Sigmoid colon (tissue), 7 donors: Measurements from ENCODE around the gene CBFA2T2. TPM values are rescaled to one million over a fixed set of nuclear protein-coding genes. Genes with fewer than 3 reads are reported as not detected.

Source experiments
- DNase-seq: peaks from one replicate; pipeline ENCODE4 v3.0.0-alpha.2; 2019
- H3K27ac ChIP-seq, 4 donors: fragments of 200-600 bp; sonication (generic); one replicate each; pipeline ENCODE4 v1.5.1; 2016 to 2019; ENCODE audit warnings: mild to moderate bottlenecking in 1 of 4
- H3K27me3 ChIP-seq, 3 donors: fragments of 200-600 bp; sonication (generic); one replicate each; pipeline ENCODE4 v1.5.1; 2019; ENCODE audit warnings: mild to moderate bottlenecking in 1 of 3
- H3K36me3 ChIP-seq, 4 donors: fragments of 200-600 bp; sonication (generic); one replicate each; pipeline ENCODE4 v1.5.1; 2016 to 2019
- H3K4me1 ChIP-seq, 4 donors: fragments of 200-600 bp; sonication (generic); one replicate each; pipeline ENCODE4 v1.5.1; 2017 to 2019
- H3K4me3 ChIP-seq, 4 donors: fragments of 200-600 bp; sonication (generic); one replicate each; pipeline ENCODE4 v1.5.1; 2017 to 2019; ENCODE audit warnings: mild to moderate bottlenecking in 2 of 4, moderate library complexity in 1 of 4
- H3K9me3 ChIP-seq, 4 donors: fragments of 200-600 bp in 3 of 4; sonication (generic) in 3 of 4; one replicate each; pipeline versions ENCODE4 v1.5.1 to v1.6.1; 2013 to 2019
- EP300 ChIP-seq, 4 donors: sonication (generic); formaldehyde crosslinking; IDR thresholded peaks; one replicate each; pipeline ENCODE4 v1.6.1; 2017; ENCODE audit warnings: antibody characterized with exemption in 4 of 4
- POLR2A ChIP-seq, 2 donors: fragments of 450-650 bp; IDR thresholded peaks; one replicate each; pipeline ENCODE4 v1.6.1; 2016; ENCODE audit warnings: antibody characterized with exemption in 2 of 2, mild to moderate bottlenecking in 2 of 2, moderate library complexity in 2 of 2
- POLR2AphosphoS5 ChIP-seq, 4 donors: sonication (generic); formaldehyde crosslinking; IDR thresholded peaks; one replicate each; pipeline ENCODE4 v1.6.1; 2017; ENCODE audit warnings: antibody characterized with exemption in 4 of 4
- WGBS, 2 donors: extraction: QIAGEN DNeasy Blood & Tissue Kit; methylation state at CpG; one replicate each; pipeline ENCODE4 v1.1.7; 2013; 5-methylcytosine and 5-hydroxymethylcytosine counted together
- intact Hi-C: fragments of 100-400 bp; cut with DNase I; formaldehyde crosslinking; loops from one replicate; pipeline ENCODE4 v1.15.1; 2023
- polyA plus RNA-seq, 3 donors: library from polyadenylated mRNA; stranded (reverse); fragments of 200-250 nt; gene quantifications; one replicate each; pipeline ENCODE4 v1.2.3, GENCODE V29; 2013
- total RNA-seq, 4 donors: library from RNA; depleted of rRNA; stranded (reverse); fragments of >200 nt; gene quantifications; one replicate each; pipeline ENCODE4 v1.1.0, GENCODE V29; 2016
- TF ChIP-seq, protein P1 (sequence below), 4 experiments: fragments of 450-650 bp in 3 of 4; fragments of 200-600 bp in 1 of 4; IDR thresholded peaks; one replicate each; pipeline ENCODE4 v1.5.1; 2016 to 2019; ENCODE audit warnings: antibody characterized with exemption in 4 of 4, mild to moderate bottlenecking in 3 of 4, moderate library complexity in 2 of 4
- donor health status: healthy with polysubstance abuse.
- donor health status: Bipolar disorder and iron deficiency.
- donor health status: healthy.

The CBFA2T2 gene
- total and polyA plus RNA-seq, 7 donors: 5.4 to 26.0 (median 17.1) TPM

DNA sequence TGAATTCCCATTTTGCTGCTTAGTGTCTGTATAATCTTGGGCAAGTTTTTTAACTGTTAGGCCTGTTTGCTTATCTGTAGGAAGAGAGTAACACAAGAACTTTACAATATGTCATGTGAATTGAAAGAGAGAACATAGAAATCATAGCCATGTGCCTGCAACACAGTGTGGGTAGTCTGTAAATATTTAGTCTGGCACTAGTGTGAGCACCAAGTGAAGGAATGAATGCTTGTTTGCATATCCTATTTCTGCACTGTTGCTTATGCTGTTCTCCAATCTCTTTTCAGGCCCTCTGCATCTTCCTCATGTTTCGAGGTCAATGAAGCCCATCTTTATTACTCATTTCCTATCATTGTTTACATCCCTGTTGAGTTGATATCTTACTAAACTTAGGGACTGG lies 49.2 kb downstream of the CBFA2T2 start:
- intact Hi-C loops: no loop called here
- TF ChIP-seq POLR2AphosphoS5 (IDR thresholded peaks at IDR 0.05) (no peak), POLR2A (IDR thresholded peaks at IDR 0.05) (no peak), EP300 (IDR thresholded peaks at IDR 0.05) (no peak)
- TF ChIP-seq, protein P1, sequence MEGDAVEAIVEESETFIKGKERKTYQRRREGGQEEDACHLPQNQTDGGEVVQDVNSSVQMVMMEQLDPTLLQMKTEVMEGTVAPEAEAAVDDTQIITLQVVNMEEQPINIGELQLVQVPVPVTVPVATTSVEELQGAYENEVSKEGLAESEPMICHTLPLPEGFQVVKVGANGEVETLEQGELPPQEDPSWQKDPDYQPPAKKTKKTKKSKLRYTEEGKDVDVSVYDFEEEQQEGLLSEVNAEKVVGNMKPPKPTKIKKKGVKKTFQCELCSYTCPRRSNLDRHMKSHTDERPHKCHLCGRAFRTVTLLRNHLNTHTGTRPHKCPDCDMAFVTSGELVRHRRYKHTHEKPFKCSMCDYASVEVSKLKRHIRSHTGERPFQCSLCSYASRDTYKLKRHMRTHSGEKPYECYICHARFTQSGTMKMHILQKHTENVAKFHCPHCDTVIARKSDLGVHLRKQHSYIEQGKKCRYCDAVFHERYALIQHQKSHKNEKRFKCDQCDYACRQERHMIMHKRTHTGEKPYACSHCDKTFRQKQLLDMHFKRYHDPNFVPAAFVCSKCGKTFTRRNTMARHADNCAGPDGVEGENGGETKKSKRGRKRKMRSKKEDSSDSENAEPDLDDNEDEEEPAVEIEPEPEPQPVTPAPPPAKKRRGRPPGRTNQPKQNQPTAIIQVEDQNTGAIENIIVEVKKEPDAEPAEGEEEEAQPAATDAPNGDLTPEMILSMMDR (IDR thresholded peaks at IDR 0.05): no peak
- no peak overlapping the region for H3K4me3 ChIP-seq

DNA sequence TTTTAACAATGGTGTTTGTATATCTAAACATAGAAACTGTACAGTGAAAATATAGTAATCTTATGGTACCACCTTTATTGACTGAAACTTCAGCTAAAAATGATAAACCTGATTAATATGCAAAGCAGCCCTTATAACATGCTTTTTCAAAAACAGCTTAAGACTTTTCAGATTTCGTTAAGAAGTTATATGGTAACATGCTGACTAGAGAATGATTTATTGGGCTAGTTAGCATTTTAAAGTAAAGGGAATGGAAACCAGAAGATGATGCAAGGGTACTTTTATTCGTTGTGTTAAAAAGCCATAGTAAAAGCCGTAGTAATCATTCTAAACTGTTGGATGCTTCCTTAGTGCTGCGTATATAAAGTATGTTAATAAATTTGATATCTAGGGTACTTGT lies 50.5 kb downstream of the CBFA2T2 start:
- Histone ChIP-seq H3K4me3 (no peak overlapping the region), H3K9me3 (no peaks in the 10 kb centered on the region), H3K4me1 (peaks cover 0 to 41% (median 14%) of the 10 kb centered on the region in 4 donors), H3K27ac (peak overlapping the region in 1 of 4 donors; percentile 12), H3K36me3 (no peaks in the 10 kb centered on the region), H3K27me3 (no peaks in the 10 kb centered on the region)
- DNase-seq: no peak
- TF ChIP-seq, protein P1 (IDR thresholded peaks at IDR 0.05): no peak
- TF ChIP-seq EP300 (IDR thresholded peaks at IDR 0.05) (no peak), POLR2AphosphoS5 (IDR thresholded peaks at IDR 0.05) (no peak), POLR2A (IDR thresholded peaks at IDR 0.05) (no peak)
- intact Hi-C loops: no loop called here
- 88 to 92% methylated on average over 4 of the region's 4 CpGs for WGBS, 2 donors

More for the DNA sequence above, 49.2 kb downstream of the CBFA2T2 start:
- 17 to 64% methylated on average over 1 of the region's 1 CpG for WGBS, 2 donors
- no peak for DNase-seq
- H3K36me3 ChIP-seq: no peaks in the 10 kb centered on the region
- no peaks in the 10 kb centered on the region for H3K9me3 ChIP-seq
- H3K27me3 ChIP-seq: no peaks in the 10 kb centered on the region
- H3K27ac ChIP-seq: peak overlapping the region in 2 of 4 donors; percentile 0 to 78
- peaks cover 0 to 45% (median 14%) of the 10 kb centered on the region in 4 donors for H3K4me1 ChIP-seq

DNA sequence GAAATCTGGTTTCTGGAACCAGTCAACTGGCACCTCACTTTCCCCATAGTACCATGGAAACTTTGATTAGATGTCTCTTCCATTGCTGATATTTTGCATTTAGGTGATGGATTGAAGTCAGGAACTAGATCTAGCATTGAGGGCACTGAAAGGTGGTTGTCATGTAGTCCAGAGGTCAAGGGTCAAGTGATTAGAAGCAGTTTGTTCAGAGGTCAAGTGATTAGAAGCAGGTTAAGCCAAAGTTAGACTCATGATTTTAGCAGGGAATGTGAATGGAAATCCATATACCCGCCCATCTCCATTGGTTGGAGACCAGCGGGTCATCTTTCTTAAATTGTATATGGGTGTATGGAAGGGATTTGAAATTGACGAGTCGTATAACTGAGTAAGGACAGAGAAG lies 51.2 kb downstream of the CBFA2T2 start:
- intact Hi-C loops: no loop called here
- DNase-seq: no peak
- 96 to 98% methylated on average over 4 of the region's 4 CpGs for WGBS, 2 donors
- Histone ChIP-seq H3K9me3 (no peaks in the 10 kb centered on the region), H3K36me3 (no peaks in the 10 kb centered on the region), H3K27me3 (no peaks in the 10 kb centered on the region), H3K27ac (peak overlapping the region in 1 of 4 donors; percentile 12), H3K4me1 (peaks cover 0 to 44% (median 14%) of the 10 kb centered on the region in 4 donors), H3K4me3 (no peak overlapping the region)
- TF ChIP-seq POLR2AphosphoS5 (IDR thresholded peaks at IDR 0.05) (no peak), EP300 (IDR thresholded peaks at IDR 0.05) (no peak), POLR2A (IDR thresholded peaks at IDR 0.05) (no peak)
- TF ChIP-seq, protein P1 (IDR thresholded peaks at IDR 0.05): no peak

DNA sequence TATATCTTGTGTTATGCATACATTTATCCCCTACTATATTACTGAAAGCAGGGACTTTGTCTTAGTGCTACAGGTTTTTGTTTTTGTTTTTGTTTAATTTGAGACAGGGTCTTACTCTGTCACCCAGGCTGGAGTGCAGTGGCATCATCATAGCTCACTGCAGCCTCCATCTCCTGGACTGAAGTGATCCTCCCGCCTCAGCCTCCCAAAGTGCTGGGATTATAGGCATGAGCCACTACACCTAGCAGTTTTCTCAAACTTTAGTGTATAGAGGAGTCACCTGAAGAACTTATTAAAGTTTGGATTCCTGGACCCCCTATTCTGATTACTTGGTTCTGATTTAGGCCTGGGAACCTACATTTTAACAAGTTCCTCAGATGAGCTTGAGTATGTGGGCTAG lies 51.9 kb downstream of the CBFA2T2 start:
- H3K9me3 ChIP-seq: no peaks in the 10 kb centered on the region
- H3K4me1 ChIP-seq: peaks cover 0 to 52% (median 16%) of the 10 kb centered on the region in 4 donors
- H3K27ac ChIP-seq: no peak overlapping the region
- H3K36me3 ChIP-seq: no peaks in the 10 kb centered on the region
- no peak for DNase-seq
- intact Hi-C loops: no loop called here
- TF ChIP-seq POLR2AphosphoS5 (IDR thresholded peaks at IDR 0.05) (no peak), POLR2A (IDR thresholded peaks at IDR 0.05) (no peak), EP300 (IDR thresholded peaks at IDR 0.05) (no peak)
- TF ChIP-seq, protein P1 (IDR thresholded peaks at IDR 0.05): no peak
- H3K27me3 ChIP-seq: no peaks in the 10 kb centered on the region
- 95 to 98% methylated on average over 1 of the region's 1 CpG for WGBS, 2 donors
- H3K4me3 ChIP-seq: no peak overlapping the region

DNA sequence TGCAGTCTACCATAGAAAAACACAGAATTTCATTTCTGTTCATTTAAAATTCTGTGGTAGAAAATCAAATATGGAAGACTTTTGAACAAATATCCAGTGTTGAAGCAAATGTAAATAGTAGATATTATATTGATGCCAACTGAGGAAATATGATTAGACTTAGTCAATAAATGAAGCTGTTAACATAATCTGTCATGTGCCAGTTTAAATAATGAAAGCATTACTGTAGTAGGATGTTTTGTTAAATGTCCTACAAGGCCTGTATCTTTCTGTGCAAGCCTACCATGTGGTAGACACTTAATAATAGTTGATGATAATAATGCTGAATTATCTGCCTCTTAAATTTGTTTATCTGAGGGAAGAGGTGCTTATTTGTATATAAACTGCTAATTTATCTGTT lies 55.9 kb downstream of the CBFA2T2 start:
- H3K27ac ChIP-seq: no peak overlapping the region
- intact Hi-C loops: no loop called here

More for the DNA sequence above, 55.9 kb downstream of the CBFA2T2 start:
- Histone ChIP-seq H3K27me3 (no peaks in the 10 kb centered on the region), H3K9me3 (no peaks in the 10 kb centered on the region), H3K4me3 (no peak overlapping the region), H3K36me3 (no peaks in the 10 kb centered on the region), H3K4me1 (peaks cover 0 to 32% (median 11%) of the 10 kb centered on the region in 4 donors)
- TF ChIP-seq POLR2AphosphoS5 (IDR thresholded peaks at IDR 0.05) (no peak), EP300 (IDR thresholded peaks at IDR 0.05) (no peak), POLR2A (IDR thresholded peaks at IDR 0.05) (no peak)
- TF ChIP-seq, protein P1 (IDR thresholded peaks at IDR 0.05): no peak
- DNase-seq: no peak
